ENCODE data around the gene KANK2.

The KANK2 gene

GRCh38 chr19:11242025-11242424 lies 44.7 kb upstream of the KANK2 start:
- H3K27ac ChIP-seq = no peak overlapping the region
- no peaks in the 10 kb centered on the region for H3K36me3 ChIP-seq
- no peak for DNase-seq
- H3K4me3 ChIP-seq (ENCODE audit: low read depth, low read length) = no peak overlapping the region
- TF ChIP-seq, protein P1, sequence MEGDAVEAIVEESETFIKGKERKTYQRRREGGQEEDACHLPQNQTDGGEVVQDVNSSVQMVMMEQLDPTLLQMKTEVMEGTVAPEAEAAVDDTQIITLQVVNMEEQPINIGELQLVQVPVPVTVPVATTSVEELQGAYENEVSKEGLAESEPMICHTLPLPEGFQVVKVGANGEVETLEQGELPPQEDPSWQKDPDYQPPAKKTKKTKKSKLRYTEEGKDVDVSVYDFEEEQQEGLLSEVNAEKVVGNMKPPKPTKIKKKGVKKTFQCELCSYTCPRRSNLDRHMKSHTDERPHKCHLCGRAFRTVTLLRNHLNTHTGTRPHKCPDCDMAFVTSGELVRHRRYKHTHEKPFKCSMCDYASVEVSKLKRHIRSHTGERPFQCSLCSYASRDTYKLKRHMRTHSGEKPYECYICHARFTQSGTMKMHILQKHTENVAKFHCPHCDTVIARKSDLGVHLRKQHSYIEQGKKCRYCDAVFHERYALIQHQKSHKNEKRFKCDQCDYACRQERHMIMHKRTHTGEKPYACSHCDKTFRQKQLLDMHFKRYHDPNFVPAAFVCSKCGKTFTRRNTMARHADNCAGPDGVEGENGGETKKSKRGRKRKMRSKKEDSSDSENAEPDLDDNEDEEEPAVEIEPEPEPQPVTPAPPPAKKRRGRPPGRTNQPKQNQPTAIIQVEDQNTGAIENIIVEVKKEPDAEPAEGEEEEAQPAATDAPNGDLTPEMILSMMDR (IDR thresholded peaks at IDR 0.05; ENCODE audit: low read depth, low read length) = no peak
- no peaks in the 10 kb centered on the region for H3K27me3 ChIP-seq (ENCODE audit: insufficient read depth, low read depth, severe bottlenecking)
- H3K9me3 ChIP-seq (ENCODE audit: severe bottlenecking) = no peaks in the 10 kb centered on the region

DNA sequence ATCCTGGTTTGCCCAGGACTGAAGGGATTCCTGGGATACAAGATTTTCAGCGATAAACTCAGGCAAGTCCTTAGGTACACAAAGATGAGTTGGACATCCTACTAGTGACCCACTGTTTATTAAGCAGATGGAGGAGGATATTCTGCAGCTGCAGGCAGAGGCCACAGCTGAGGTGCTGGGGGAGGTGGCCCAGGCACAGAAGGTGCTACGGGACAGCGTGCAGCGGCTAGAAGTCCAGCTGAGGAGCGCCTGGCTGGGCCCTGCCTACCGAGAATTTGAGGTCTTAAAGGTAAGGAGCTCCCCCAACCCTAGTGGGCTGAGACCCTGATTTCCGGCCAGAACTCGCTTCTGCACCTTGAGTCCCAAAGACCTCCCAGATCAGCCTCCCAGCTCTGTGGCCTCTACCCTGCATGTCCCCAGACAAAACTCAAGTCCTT lies 42.7 kb upstream of the KANK2 start:
- no peaks in the 10 kb centered on the region; the same call in 1 of the 2 replicates for H3K36me3 ChIP-seq
- no peak overlapping the region for H3K4me3 ChIP-seq (ENCODE audit: low read depth, low read length)
- H3K27me3 ChIP-seq (ENCODE audit: insufficient read depth, low read depth, severe bottlenecking) = no peaks in the 10 kb centered on the region
- DNase-seq = no peak
- TF ChIP-seq, protein P1 (IDR thresholded peaks at IDR 0.05; ENCODE audit: low read depth, low read length) = no peak
- no peaks in the 10 kb centered on the region for H3K9me3 ChIP-seq (ENCODE audit: severe bottlenecking)
- H3K27ac ChIP-seq = no peak overlapping the region

- Histone ChIP-seq H3K9me3 (ENCODE audit: severe bottlenecking) (no peaks in the 10 kb centered on the region), H3K4me3 (ENCODE audit: low read depth, low read length) (no peak within 1 kb of the TSS), H3K36me3 (no peaks in the 10 kb centered on the region; the same call in 1 of the 2 replicates), H3K27me3 (ENCODE audit: insufficient read depth, low read depth, severe bottlenecking) (no peaks in the 10 kb centered on the region), H3K27ac (no peak within 1 kb of the TSS)
- TF ChIP-seq, protein P1 (IDR thresholded peaks at IDR 0.05; ENCODE audit: low read depth, low read length) = no peak
- no peak for DNase-seq
These were observed 42.1 kb upstream of the KANK2 start, which contains the start of gene ANGPTL8 for GRCh38 chr19:11239377-11240000. Gene ANGPTL8 (plus strand): TSS chr19:11239619. CDS start chr19:11239638, 19 bp downstream.

GRCh38 chr19:11238781-11239376 lies 41.5 kb upstream of the KANK2 start:
- DNase-seq = no peak
- no peaks in the 10 kb centered on the region for H3K9me3 ChIP-seq (ENCODE audit: severe bottlenecking)

GRCh38 chr19:11238041-11238440 lies 40.7 kb upstream of the KANK2 start:
- H3K9me3 ChIP-seq (ENCODE audit: severe bottlenecking) = no peaks in the 10 kb centered on the region
- TF ChIP-seq, protein P1 (IDR thresholded peaks at IDR 0.05; ENCODE audit: low read depth, low read length) = no peak
- H3K27me3 ChIP-seq (ENCODE audit: insufficient read depth, low read depth, severe bottlenecking) = no peaks in the 10 kb centered on the region
- H3K4me3 ChIP-seq (ENCODE audit: low read depth, low read length) = no peak overlapping the region
- no peak for DNase-seq
- H3K27ac ChIP-seq = no peak overlapping the region
- H3K36me3 ChIP-seq = no peaks in the 10 kb centered on the region; the same call in 1 of the 2 replicates

More at GRCh38 chr19:11238781-11239376, 41.5 kb upstream of the KANK2 start:
- TF ChIP-seq, protein P1 (IDR thresholded peaks at IDR 0.05; ENCODE audit: low read depth, low read length) = no peak
- no peaks in the 10 kb centered on the region for H3K27me3 ChIP-seq (ENCODE audit: insufficient read depth, low read depth, severe bottlenecking)
- H3K4me3 ChIP-seq (ENCODE audit: low read depth, low read length) = no peak overlapping the region
- H3K27ac ChIP-seq = no peak overlapping the region
- no peaks in the 10 kb centered on the region; the same call in 1 of the 2 replicates for H3K36me3 ChIP-seq

Data from WERI-Rb-1 (cell line).